ENCODE results near the gene POLE.

DNA sequence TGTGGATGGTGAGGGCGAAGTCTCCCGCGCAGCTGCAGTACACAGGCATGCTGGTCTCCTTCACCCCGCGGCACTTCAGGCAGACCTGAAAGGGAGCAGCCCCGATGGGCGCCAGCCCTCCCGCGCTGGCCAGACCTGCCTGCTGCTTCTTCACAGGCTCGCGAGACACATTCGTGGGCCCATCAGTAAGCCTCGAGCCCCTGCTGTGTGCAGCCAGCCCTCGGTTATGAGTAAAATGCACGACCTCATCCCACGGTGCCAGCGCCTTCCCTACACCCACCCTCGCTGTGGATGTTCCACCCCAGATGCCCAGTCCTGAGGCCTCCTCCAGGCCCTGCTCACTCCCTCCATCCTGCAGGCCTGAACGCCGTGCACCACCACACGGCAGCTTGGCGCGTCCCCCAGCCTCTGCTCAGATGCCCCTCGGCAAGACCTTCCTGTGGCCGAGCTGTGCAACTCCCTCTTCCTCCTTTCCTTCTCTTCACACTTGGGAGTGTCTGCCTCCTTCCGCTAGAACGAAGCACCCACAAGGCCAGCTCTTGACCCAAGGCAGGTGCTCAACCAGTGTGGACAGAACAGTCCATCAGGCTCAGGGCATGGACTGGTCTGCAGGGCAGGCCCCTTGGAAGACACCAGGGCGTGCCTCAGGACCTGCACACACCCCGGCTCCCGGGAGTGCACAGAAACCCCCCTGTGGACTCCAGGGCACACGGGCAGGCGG lies 62.1 kb downstream of the POLE start:
- TF ChIP-seq CTCF (IDR thresholded peaks at IDR 0.05): no peak
- TF ChIP-seq POLR2A (IDR thresholded peaks at IDR 0.05): no peak

Data from esophagus squamous epithelium (tissue), 4 donors.